A549 (cell line): ENCODE measurements around the gene PSMG1. TPM values are rescaled to one million over a fixed set of nuclear protein-coding genes. Genes with fewer than 3 reads are reported as not detected.

Experiments
- ATAC-seq, 2 experiments: fragments of 200-7000 bp in 1 of 2; fragments of >200 bp in 1 of 2; cut with Nextera tagmentation in 1 of 2; cut with Tn5 transposase in 1 of 2; 3 replicates each; pipeline versions ENCODE4 v1.8.0 to v1.9.1; 2018 to 2020; ENCODE audit warnings: mild to moderate bottlenecking in 1 of 2, moderate library complexity in 1 of 2
- CTCF ChIA-PET: fragments of 300-600 bp; sonication (Branson Sonifier 250); formaldehyde crosslinking; extraction: SDS; loops from one replicate; lab custom pipeline; 2021; ENCODE audit warnings: antibody characterized with exemption, inconsistent platforms; lab: Yijun Ruan, JAX
- POLR2A ChIA-PET: fragments of 350-600 bp; formaldehyde crosslinking; extraction: SDS; loops from one replicate; lab custom pipeline; 2021; ENCODE audit warnings: antibody characterized with exemption, inconsistent platforms; lab: Yijun Ruan, JAX
- DNase-seq, 2 experiments: peaks; one replicate each; pipeline versions ENCODE4 v3.0.0 to v3.0.0-alpha.2; 2011 to 2016; ENCODE audit warnings: low read depth in 1 of 2, low spot score in 1 of 2
- FAIRE-seq: peaks from 2 replicates; lab custom pipeline; 2011; peaks lifted over from hg19 to GRCh38; lab: Jason Lieb, UNC
- H3K27ac ChIP-seq, 2 experiments: fragments of >200 bp; sonication (Bioruptor Twin); formaldehyde crosslinking; 3 replicates each; pipeline ENCODE4 v1.5.1; 2016 to 2017
- H3K4me1 ChIP-seq: fragments of >200 bp; sonication (Bioruptor Twin); formaldehyde crosslinking; 3 replicates; pipeline ENCODE4 v1.6.1; 2016
- H3K4me2 ChIP-seq: fragments of >200 bp; sonication (Bioruptor Twin); formaldehyde crosslinking; 3 replicates; pipeline ENCODE4 v1.6.1; 2016
- H3K4me3 ChIP-seq: fragments of >200 bp; sonication (Bioruptor Twin); formaldehyde crosslinking; 3 replicates; pipeline ENCODE4 v1.5.1; 2016
- H3K9me3 ChIP-seq: fragments of >200 bp; sonication (Bioruptor Twin); formaldehyde crosslinking; 3 replicates; pipeline ENCODE4 v1.6.1; 2016
- CHD4 ChIP-seq: fragments of 200-600 bp; sonication (generic); IDR thresholded peaks from 2 replicates; pipeline ENCODE4 v1.6.1; 2016; ENCODE audit warnings: antibody characterized with exemption, mild to moderate bottlenecking, borderline replicate concordance
- ESRRA ChIP-seq: fragments of 150-350 bp; IDR thresholded peaks from 2 replicates; pipeline ENCODE4 v1.6.1; 2014; ENCODE audit warnings: mild to moderate bottlenecking, low read length, borderline replicate concordance
- FOSB ChIP-seq: fragments of 250-450 bp; sonication (Bioruptor Pico); IDR thresholded peaks from 2 replicates; pipeline ENCODE4 v1.5.0; 2020; ENCODE audit warnings: mild to moderate bottlenecking, moderate library complexity
- FOXS1 ChIP-seq: fragments of 250-450 bp; sonication (Bioruptor Pico); IDR thresholded peaks from 2 replicates; pipeline ENCODE4 v1.5.0; 2020; ENCODE audit warnings: mild to moderate bottlenecking, moderate library complexity
- GATA3 ChIP-seq: IDR thresholded peaks from 2 replicates; pipeline ENCODE4 v1.6.1; 2012; ENCODE audit warnings: borderline replicate concordance
- HDAC2 ChIP-seq: fragments of 200-600 bp; sonication (generic); IDR thresholded peaks from 2 replicates; pipeline ENCODE4 v1.6.1; 2016
- HOXB13 ChIP-seq: fragments of 250-450 bp; sonication (Bioruptor Pico); IDR thresholded peaks from 2 replicates; pipeline ENCODE4 v1.5.0; 2020; ENCODE audit warnings: low read depth, mild to moderate bottlenecking, moderate library complexity
- HOXB5 ChIP-seq: fragments of 250-450 bp; sonication (Bioruptor Pico); IDR thresholded peaks from 2 replicates; pipeline ENCODE4 v1.5.0; 2020; ENCODE audit warnings: mild to moderate bottlenecking, moderate library complexity
- JUN ChIP-seq, 2 experiments: fragments of >200 bp; sonication (Bioruptor Twin); formaldehyde crosslinking; IDR thresholded peaks; 2 replicates in 1 of 2; 3 replicates in 1 of 2; pipeline ENCODE4 v1.6.1; 2016 to 2017
- JUNB ChIP-seq: fragments of >200 bp; sonication (Bioruptor Twin); formaldehyde crosslinking; IDR thresholded peaks from 2 replicates; pipeline ENCODE4 v1.6.1; 2016
- MAFK ChIP-seq: fragments of 450-650 bp; IDR thresholded peaks from 2 replicates; pipeline ENCODE4 v1.6.1; 2014; ENCODE audit not compliant: partially characterized antibody
- MAZ ChIP-seq: fragments of 150-350 bp; IDR thresholded peaks from 2 replicates; pipeline ENCODE4 v1.6.1; 2014; ENCODE audit warnings: antibody characterized with exemption, low read depth, low read length, borderline replicate concordance
- MYC ChIP-seq: IDR thresholded peaks from 2 replicates; pipeline ENCODE4 v1.6.1; 2012; ENCODE audit warnings: mild to moderate bottlenecking, inconsistent platforms, low read length, improper control_type of control experiment, borderline replicate concordance
- POLR2A ChIP-seq: IDR thresholded peaks from 2 replicates; pipeline ENCODE4 v1.6.1; 2012; ENCODE audit warnings: mild to moderate bottlenecking, low read length
- POLR2AphosphoS2 ChIP-seq: conservative IDR thresholded peaks from 2 replicates; pipeline ENCODE4 v1.6.1; 2012; ENCODE audit warnings: low read length, improper control_type of control experiment, inconsistent platforms
- RARB ChIP-seq: fragments of 250-450 bp; sonication (Bioruptor Pico); IDR thresholded peaks from 2 replicates; pipeline ENCODE4 v1.8.0; 2021; ENCODE audit warnings: mild to moderate bottlenecking, moderate library complexity
- TFCP2L1 ChIP-seq: fragments of 250-450 bp; sonication (Bioruptor Pico); IDR thresholded peaks from 2 replicates; pipeline ENCODE4 v1.5.0; 2021; ENCODE audit warnings: mild to moderate bottlenecking
- ZFP36 ChIP-seq: fragments of 450-650 bp; IDR thresholded peaks from 2 replicates; pipeline ENCODE4 v1.6.1; 2014; ENCODE audit warnings: borderline replicate concordance; ENCODE audit not compliant: partially characterized antibody
- ZSCAN20 ChIP-seq: fragments of 250-450 bp; sonication (Bioruptor Pico); IDR thresholded peaks from 2 replicates; pipeline ENCODE4 v1.8.0; 2022; ENCODE audit warnings: mild to moderate bottlenecking, moderate library complexity
- WGBS: methylation state at CpG from one replicate; pipeline ENCODE4 v1.1.6; 2017; ENCODE audit errors: missing lambda C conversion rate; 5-methylcytosine and 5-hydroxymethylcytosine counted together
- polyA plus RNA-seq, 4 experiments: library from polyadenylated mRNA; depleted of rRNA in 3 of 4; stranded (reverse); fragments of >200 nt; fragmentation: RNase III in 1 of 4; extraction: RNeasy Plus Mini Kit Qiagen cat#74134 plus additional on column Dnase treatment in 1 of 4; gene quantifications; 2 replicates in 3 of 4; 3 replicates in 1 of 4; pipeline ENCODE4 v1.2.3, GENCODE V29; 2011 to 2017
- TF ChIP-seq, protein P1 (sequence below): fragments of 250-450 bp; sonication (Bioruptor Pico); IDR thresholded peaks from 2 replicates; pipeline ENCODE4 v1.5.0; 2021; ENCODE audit warnings: mild to moderate bottlenecking, moderate library complexity, borderline replicate concordance
- TF ChIP-seq, protein P2 (sequence below): IDR thresholded peaks from 2 replicates; pipeline ENCODE4 v1.6.1; 2012; ENCODE audit warnings: low read depth, borderline replicate concordance
- TF ChIP-seq, protein P3 (sequence below): fragments of 200-600 bp; sonication (generic); IDR thresholded peaks from 2 replicates; pipeline ENCODE4 v1.6.1; 2016; ENCODE audit warnings: antibody characterized with exemption, mild to moderate bottlenecking, moderate library complexity

The PSMG1 gene
- polyA plus RNA-seq, 2 of the 4 experiments (the other 2 are of a cell fraction), result 95.8 to 96.0 TPM

DNA sequence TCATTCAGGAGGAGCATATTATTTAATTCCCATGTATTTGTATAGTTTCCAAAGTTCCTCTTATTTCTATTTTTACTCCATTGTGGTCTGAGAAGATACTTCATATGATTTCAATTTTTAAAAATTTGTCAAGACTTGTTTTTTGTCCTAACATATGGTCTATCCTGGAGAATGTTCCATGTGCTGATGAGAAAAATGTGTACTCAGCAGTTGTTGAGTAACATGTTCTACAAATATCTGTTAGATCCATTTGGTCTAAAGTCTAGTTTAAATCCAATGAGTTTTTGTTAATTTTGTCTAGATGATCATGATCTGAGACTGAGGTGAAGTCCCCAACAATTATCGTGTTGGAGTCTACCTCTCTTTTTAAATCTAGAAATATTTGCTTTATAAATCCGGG lies 14.5 kb downstream of the PSMG1 start:
- ChIA-PET CTCF (interaction anchor here (1.0 to 1.6 kb wide), 2 partner anchors 31 to 434 kb away, joined by 3 to 4 read pairs; no protein-coding TSS in a partner anchor), POLR2A (no interaction called here)
- TF ChIP-seq HOXB13 (CRISPR knock-in tag) (no peak), ESRRA (no peak), MAFK (peak; percentile 25)
- WGBS, result 89% methylated on average over 2 of the region's 2 CpGs
- ATAC-seq (no peak), DNase-seq (no peak), FAIRE-seq (no peak)
- H3K4me3 ChIP-seq, result no peak overlapping the region
- no peak overlapping the region for H3K4me2 ChIP-seq
- H3K9me3 ChIP-seq, result peaks cover 16% of the 10 kb centered on the region
- H3K27ac ChIP-seq, result no peak overlapping the region
- no peaks in the 10 kb centered on the region for H3K4me1 ChIP-seq

DNA sequence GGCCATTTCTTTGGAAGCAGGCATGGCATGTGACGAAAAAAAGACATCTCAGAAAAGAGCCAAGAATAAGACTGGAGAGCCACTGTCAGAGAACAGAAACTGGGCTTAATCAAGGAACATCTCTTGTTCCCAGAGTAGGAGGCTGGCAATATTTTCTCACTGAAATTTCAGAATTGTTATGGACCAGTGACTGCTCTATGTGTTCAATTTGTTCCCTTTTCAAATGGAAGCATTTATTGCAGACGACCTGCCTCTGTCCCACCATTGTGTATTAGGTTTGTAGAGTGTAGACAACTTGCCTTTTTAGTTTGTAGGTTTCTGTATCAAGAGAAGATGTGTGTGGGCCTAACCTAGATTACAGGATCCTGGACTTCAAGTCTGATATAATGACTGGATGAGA lies 18.7 kb downstream of the PSMG1 start:
- FAIRE-seq (no peak), DNase-seq (no peak), ATAC-seq (no peak)
- 13% methylated on average over 2 of the region's 2 CpGs for WGBS
- Histone ChIP-seq H3K4me3 (no peak overlapping the region), H3K4me2 (no peak overlapping the region), H3K27ac (no peak overlapping the region), H3K4me1 (no peaks in the 10 kb centered on the region), H3K9me3 (peaks cover 20% of the 10 kb centered on the region)
- POLR2A ChIA-PET, result no interaction called here
- CTCF ChIA-PET, result no interaction called here
- TF ChIP-seq GATA3 (no peak), FOXS1 (CRISPR knock-in tag) (no peak), JUN (IDR thresholded peaks at IDR 0.05) (no peak), ZSCAN20 (CRISPR knock-in tag) (no peak), RARB (CRISPR knock-in tag) (no peak), JUNB (no peak), FOSB (CRISPR knock-in tag) (no peak), MYC (no peak), POLR2A (no peak), MAZ (no peak), HOXB5 (no peak), TFCP2L1 (CRISPR knock-in tag) (no peak), HDAC2 (no peak), POLR2AphosphoS2 (no peak), ZFP36 (no peak), CHD4 (no peak)
- TF ChIP-seq, protein P1, sequence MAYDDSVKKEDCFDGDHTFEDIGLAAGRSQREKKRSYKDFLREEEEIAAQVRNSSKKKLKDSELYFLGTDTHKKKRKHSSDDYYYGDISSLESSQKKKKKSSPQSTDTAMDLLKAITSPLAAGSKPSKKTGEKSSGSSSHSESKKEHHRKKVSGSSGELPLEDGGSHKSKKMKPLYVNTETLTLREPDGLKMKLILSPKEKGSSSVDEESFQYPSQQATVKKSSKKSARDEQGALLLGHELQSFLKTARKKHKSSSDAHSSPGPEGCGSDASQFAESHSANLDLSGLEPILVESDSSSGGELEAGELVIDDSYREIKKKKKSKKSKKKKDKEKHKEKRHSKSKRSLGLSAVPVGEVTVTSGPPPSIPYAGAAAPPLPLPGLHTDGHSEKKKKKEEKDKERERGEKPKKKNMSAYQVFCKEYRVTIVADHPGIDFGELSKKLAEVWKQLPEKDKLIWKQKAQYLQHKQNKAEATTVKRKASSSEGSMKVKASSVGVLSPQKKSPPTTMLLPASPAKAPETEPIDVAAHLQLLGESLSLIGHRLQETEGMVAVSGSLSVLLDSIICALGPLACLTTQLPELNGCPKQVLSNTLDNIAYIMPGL (CRISPR knock-in tag), result no peak
- TF ChIP-seq, protein P2, sequence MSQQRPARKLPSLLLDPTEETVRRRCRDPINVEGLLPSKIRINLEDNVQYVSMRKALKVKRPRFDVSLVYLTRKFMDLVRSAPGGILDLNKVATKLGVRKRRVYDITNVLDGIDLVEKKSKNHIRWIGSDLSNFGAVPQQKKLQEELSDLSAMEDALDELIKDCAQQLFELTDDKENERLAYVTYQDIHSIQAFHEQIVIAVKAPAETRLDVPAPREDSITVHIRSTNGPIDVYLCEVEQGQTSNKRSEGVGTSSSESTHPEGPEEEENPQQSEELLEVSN, result no peak
- TF ChIP-seq, protein P3, sequence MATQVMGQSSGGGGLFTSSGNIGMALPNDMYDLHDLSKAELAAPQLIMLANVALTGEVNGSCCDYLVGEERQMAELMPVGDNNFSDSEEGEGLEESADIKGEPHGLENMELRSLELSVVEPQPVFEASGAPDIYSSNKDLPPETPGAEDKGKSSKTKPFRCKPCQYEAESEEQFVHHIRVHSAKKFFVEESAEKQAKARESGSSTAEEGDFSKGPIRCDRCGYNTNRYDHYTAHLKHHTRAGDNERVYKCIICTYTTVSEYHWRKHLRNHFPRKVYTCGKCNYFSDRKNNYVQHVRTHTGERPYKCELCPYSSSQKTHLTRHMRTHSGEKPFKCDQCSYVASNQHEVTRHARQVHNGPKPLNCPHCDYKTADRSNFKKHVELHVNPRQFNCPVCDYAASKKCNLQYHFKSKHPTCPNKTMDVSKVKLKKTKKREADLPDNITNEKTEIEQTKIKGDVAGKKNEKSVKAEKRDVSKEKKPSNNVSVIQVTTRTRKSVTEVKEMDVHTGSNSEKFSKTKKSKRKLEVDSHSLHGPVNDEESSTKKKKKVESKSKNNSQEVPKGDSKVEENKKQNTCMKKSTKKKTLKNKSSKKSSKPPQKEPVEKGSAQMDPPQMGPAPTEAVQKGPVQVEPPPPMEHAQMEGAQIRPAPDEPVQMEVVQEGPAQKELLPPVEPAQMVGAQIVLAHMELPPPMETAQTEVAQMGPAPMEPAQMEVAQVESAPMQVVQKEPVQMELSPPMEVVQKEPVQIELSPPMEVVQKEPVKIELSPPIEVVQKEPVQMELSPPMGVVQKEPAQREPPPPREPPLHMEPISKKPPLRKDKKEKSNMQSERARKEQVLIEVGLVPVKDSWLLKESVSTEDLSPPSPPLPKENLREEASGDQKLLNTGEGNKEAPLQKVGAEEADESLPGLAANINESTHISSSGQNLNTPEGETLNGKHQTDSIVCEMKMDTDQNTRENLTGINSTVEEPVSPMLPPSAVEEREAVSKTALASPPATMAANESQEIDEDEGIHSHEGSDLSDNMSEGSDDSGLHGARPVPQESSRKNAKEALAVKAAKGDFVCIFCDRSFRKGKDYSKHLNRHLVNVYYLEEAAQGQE, result no peak
